A172 (cell line): Measurements from ENCODE around the gene ZBED3. TPM values are rescaled to one million over a fixed set of nuclear protein-coding genes. Genes with fewer than 3 reads are reported as not detected.

Source experiments
- total RNA-seq: library from RNA; depleted of rRNA; stranded (reverse); fragments of >200 nt; shearing (Covaris generic); gene quantifications from 2 replicates; pipeline ENCODE4 v1.2.3, GENCODE V29; 2014; rRNA removed

ZBED3 gene
- total RNA-seq, 1 experiment from 2014 or later: 0.71 TPM

Other genes with a start within 250 kb of the ZBED3 start
- gene S100Z, start 237.3 kb downstream of the ZBED3 start, total RNA-seq: 0.47 TPM in 1 of 2 replicates, not detected in the other
- gene CRHBP, start 134.2 kb downstream of the ZBED3 start, total RNA-seq: 0.14 TPM in 1 of 2 replicates, not detected in the other
- gene AGGF1, start 56.9 kb downstream of the ZBED3 start, total RNA-seq: 31.0 and 33.9 TPM in 2 replicates
- gene PDE8B, start 123.4 kb upstream of the ZBED3 start, total RNA-seq: 0.05 TPM in 1 of 2 replicates, not detected in the other